GM12873 (cell line): ENCODE data around the gene SHQ1.

Experiments
- TF ChIP-seq, protein P1 (sequence below): IDR thresholded peaks from 2 replicates; pipeline ENCODE4 v1.5.1; 2012; ENCODE audit warnings: low read depth, mild to moderate bottlenecking, moderate library complexity, low read length, control low read depth; ENCODE audit not compliant: insufficient read depth; ENCODE audit errors: missing control alignments

Gene SHQ1

DNA sequence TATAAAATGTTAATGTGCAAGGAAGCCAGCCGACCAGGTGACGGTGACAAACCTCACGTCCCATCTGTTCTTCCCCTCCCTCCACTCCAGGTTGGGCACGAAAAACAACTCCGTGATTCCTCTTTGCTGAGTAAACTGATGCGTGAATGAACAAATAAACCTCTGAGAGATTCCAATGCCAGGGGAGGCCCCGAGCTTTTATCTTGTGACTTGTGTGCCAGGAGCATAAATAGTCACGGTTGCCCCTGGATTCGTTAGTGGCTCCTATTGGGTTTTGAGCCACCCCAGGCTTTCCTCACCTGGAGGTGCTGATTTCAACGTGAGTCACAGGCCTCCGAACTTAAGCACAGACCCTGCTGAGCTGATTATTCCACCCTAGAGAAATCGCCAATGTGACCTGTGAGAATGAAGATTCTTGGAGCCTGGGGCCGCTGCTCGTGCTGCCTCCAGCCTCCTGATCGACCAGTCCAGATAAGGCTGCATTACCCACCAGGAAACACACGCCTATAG is 119.2 kb downstream of the SHQ1 start:
- TF ChIP-seq, protein P1, sequence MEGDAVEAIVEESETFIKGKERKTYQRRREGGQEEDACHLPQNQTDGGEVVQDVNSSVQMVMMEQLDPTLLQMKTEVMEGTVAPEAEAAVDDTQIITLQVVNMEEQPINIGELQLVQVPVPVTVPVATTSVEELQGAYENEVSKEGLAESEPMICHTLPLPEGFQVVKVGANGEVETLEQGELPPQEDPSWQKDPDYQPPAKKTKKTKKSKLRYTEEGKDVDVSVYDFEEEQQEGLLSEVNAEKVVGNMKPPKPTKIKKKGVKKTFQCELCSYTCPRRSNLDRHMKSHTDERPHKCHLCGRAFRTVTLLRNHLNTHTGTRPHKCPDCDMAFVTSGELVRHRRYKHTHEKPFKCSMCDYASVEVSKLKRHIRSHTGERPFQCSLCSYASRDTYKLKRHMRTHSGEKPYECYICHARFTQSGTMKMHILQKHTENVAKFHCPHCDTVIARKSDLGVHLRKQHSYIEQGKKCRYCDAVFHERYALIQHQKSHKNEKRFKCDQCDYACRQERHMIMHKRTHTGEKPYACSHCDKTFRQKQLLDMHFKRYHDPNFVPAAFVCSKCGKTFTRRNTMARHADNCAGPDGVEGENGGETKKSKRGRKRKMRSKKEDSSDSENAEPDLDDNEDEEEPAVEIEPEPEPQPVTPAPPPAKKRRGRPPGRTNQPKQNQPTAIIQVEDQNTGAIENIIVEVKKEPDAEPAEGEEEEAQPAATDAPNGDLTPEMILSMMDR, result no peak

DNA sequence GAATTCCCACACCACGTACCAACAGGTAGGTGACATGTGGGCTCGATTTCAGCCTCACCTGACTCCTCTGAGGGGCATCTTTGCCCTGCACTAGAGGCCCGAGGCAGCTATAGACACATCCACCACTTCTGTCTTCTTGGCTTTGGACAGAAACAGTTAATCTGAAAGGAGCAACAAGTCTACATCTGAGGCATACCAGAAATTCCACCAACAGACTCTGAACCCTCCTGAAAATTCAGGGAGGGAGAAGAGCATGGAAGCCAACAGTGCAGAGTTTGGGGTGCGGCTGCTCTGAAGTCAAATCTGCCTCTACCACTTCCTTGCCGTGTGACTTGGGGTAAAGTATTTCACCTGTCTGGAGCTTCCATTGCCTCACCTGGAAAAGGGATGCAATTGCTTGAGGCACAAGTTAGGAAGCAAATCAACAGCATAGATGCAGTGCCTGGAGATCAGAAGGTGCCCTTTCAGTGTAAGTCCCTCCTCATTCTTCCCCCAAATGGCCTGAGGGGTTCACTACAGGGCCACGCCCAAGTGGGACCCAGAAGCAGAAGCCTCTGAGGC is 119.8 kb downstream of the SHQ1 start:
- TF ChIP-seq, protein P1, result no peak

DNA sequence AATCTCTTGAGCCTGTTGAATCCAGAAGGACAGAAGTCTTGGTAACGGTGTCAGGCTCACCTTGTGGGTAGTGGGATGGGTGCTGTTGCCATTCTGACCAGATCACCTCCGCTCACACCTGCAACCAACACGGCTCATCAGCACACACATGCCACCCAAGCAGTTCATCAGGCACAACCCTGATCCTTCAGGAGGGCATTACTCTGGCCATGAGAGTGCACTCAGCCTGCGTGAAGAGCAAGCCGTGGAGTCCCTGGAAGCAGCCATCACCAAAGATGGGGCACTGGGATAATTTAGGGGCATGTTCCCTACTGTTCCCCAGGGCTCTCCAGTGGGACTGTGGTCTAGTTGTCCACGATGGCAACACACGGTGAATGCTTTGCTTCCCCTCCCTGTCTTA is 120.5 kb downstream of the SHQ1 start:
- TF ChIP-seq, protein P1, result no peak

DNA sequence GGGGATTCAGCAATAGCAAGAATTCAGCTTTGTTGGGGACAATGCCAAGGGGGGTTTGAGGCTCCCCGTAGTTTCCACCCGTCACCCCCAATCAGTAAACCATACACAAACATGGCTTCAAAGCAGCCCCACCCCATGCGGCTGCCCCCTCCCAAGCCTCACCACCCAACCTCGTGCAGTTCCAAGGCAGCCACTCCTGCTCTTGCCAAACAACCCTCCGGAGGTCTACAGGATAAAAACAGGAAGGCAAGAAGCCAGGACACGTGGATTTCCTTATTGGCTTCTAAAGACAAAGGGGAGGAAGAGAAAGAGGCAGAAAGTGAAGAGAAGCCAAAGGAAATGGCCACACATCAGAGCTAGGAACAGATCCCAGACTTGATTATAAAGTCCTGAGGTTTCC is 121.1 kb downstream of the SHQ1 start:
- TF ChIP-seq, protein P1, result no peak

DNA sequence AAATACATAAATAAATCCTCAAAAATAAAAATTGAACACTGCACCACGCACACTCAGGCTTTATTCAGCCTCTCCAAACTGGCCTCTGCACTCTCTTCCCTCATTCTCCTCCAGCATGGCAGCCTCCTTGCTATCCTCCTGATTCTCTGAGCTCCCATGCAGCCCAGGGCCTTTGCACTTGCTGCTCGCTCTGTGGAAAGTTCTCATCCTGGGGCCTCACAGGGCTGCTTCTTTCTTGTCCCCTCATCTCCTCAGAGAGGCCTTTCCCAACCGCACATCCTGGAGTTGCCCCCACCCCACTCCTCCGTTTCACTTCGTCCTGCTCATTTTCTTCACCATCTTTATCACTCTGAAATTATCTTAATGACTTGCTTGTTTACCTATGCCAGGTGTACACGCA is 123.0 kb downstream of the SHQ1 start:
- TF ChIP-seq, protein P1, result no peak

- TF ChIP-seq, protein P1, result no peak
These were observed 124.2 kb downstream of the SHQ1 start for GRCh38 chr3:72724070-72724469.

GRCh38 chr3:72722930-72723726 is 125.1 kb downstream of the SHQ1 start:
- TF ChIP-seq, protein P1, result no peak
